ENCODE measurements around the gene SOX9.

SOX9 gene

DNA sequence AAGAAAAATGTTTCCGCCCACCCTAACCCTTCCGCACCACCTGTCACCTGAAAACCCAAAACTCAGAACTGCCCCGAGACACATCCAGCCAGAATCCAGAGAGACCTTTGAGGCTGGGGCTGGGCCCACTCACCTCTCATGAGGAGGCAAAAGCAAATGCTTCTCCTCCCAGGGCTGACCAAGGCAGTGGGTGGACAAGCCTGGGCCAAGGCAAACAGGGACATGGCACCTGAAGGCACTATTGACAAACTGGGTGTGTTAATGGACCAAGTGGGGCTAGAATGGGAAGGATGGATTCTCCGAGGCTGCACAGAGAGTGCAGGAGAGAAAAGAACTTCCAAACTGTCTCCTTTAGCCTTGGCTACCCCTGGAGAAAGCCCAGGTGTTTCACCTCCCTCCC lies 54.4 kb downstream of the SOX9 start:
- DNase-seq: no peak
- intact Hi-C loops (cut with DNase I): loop anchor here (10.0 kb wide), 2 partner anchors 50 to 160 kb away; partner anchors contain the start of gene SOX9

Data from head of caudate nucleus (tissue), 42 donors.